HFFc6 (cell line): ENCODE results near the gene FBXL17. TPM values are rescaled to one million over a fixed set of nuclear protein-coding genes. Genes with fewer than 3 reads are reported as not detected.

ENCODE experiments used
- DNase-seq: peaks from one replicate; pipeline ENCODE4 v3.0.0-alpha.2; 2018
- H3K27ac Mint-ChIP-seq: 2 replicates; pipeline ENCODE4 v1.8.0; 2020; ENCODE audit warnings: mild to moderate bottlenecking, mixed read lengths
- H3K27me3 Mint-ChIP-seq: 2 replicates; pipeline ENCODE4 v1.8.0; 2021; ENCODE audit warnings: mild to moderate bottlenecking, moderate library complexity, mixed read lengths; ENCODE audit not compliant: insufficient read depth
- H3K36me3 Mint-ChIP-seq: 2 replicates; pipeline ENCODE4 v1.8.0; 2021; ENCODE audit warnings: low read depth, mixed read lengths
- H3K4me1 Mint-ChIP-seq: 2 replicates; pipeline ENCODE4 v1.8.0; 2020; ENCODE audit warnings: low read depth, mixed read lengths
- H3K4me3 Mint-ChIP-seq: 2 replicates; pipeline ENCODE4 v1.8.0; 2020; ENCODE audit warnings: mild to moderate bottlenecking, moderate library complexity, mixed read lengths
- H3K9me3 Mint-ChIP-seq: 2 replicates; pipeline ENCODE4 v1.8.0; 2020; ENCODE audit warnings: mild to moderate bottlenecking, mixed read lengths
- total RNA-seq, 6 experiments: library from RNA; stranded (reverse); fragmentation: NEBNext Ultra II Directional; extraction: Animal tissue kit (Norgen Biotek cat#: 25700); gene quantifications; 2 replicates in 1 of 6; 3 replicates in 5 of 6; pipeline ENCODE4 v1.2.3, GENCODE V29; 2021
- TF ChIP-seq, protein P1 (sequence below): fragments of 200-600 bp; sonication (generic); IDR thresholded peaks from 2 replicates; pipeline ENCODE4 v1.5.0; 2021; ENCODE audit warnings: antibody characterized with exemption, mild to moderate bottlenecking

The FBXL17 gene
- total RNA-seq, 6 experiments from 2014 or later, result 8.2 to 13.1 (median 10.8) TPM

DNA sequence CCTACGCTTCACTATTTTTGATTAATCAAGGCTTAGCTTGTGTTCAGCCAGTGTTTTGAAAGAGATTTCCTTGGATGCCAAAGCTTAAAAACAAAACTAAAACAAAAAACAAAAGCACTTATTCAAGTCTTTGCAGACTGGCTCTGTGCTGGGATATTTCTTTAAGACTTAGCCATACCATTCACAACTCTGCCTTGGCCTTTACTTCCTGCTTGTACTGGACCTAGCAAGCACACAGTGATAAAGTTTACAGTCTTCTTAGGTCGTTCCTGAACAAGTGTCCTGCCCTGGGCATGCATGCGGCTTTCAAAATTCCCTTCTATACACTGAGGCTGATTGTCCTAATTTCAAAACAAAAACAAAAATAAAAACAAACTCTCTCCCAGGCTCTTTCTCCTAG lies 20.7 kb downstream of the FBXL17 start:
- no peak overlapping the region for H3K27ac Mint-ChIP-seq
- no peaks in the 10 kb centered on the region for H3K27me3 Mint-ChIP-seq
- DNase-seq, result no peak
- TF ChIP-seq, protein P1, sequence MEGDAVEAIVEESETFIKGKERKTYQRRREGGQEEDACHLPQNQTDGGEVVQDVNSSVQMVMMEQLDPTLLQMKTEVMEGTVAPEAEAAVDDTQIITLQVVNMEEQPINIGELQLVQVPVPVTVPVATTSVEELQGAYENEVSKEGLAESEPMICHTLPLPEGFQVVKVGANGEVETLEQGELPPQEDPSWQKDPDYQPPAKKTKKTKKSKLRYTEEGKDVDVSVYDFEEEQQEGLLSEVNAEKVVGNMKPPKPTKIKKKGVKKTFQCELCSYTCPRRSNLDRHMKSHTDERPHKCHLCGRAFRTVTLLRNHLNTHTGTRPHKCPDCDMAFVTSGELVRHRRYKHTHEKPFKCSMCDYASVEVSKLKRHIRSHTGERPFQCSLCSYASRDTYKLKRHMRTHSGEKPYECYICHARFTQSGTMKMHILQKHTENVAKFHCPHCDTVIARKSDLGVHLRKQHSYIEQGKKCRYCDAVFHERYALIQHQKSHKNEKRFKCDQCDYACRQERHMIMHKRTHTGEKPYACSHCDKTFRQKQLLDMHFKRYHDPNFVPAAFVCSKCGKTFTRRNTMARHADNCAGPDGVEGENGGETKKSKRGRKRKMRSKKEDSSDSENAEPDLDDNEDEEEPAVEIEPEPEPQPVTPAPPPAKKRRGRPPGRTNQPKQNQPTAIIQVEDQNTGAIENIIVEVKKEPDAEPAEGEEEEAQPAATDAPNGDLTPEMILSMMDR, result no peak
- H3K4me3 Mint-ChIP-seq, result no peak overlapping the region
- H3K36me3 Mint-ChIP-seq, result peaks cover 5% of the 10 kb centered on the region; the same call in 1 of the 2 replicates
- no peaks in the 10 kb centered on the region for H3K9me3 Mint-ChIP-seq
- H3K4me1 Mint-ChIP-seq, result no peaks in the 10 kb centered on the region

DNA sequence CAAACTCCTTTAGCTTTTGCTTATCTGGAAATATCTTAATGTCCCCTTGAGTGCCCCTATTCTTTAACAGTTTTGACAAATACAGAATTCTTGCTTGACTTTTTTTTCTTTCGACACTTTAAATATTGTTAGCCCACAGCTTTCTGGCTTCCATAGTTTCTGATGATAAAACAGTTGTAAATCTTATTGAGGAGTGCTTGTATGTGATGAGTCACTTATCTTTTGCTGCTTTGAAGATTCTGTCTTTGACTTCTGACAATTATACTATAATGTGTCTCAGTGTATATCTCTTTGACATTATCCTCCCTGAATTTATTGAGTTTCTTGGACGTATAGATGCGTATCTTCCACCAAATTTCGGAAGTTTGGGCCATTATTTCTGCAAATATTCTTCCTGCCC lies 21.6 kb downstream of the FBXL17 start:
- DNase-seq, result no peak
- peaks cover 5% of the 10 kb centered on the region; the same call in 1 of the 2 replicates for H3K36me3 Mint-ChIP-seq
- no peaks in the 10 kb centered on the region for H3K4me1 Mint-ChIP-seq
- TF ChIP-seq, protein P1, result no peak
- H3K27ac Mint-ChIP-seq, result no peak overlapping the region
- H3K4me3 Mint-ChIP-seq, result no peak overlapping the region
- no peaks in the 10 kb centered on the region for H3K9me3 Mint-ChIP-seq
- no peaks in the 10 kb centered on the region for H3K27me3 Mint-ChIP-seq

DNA sequence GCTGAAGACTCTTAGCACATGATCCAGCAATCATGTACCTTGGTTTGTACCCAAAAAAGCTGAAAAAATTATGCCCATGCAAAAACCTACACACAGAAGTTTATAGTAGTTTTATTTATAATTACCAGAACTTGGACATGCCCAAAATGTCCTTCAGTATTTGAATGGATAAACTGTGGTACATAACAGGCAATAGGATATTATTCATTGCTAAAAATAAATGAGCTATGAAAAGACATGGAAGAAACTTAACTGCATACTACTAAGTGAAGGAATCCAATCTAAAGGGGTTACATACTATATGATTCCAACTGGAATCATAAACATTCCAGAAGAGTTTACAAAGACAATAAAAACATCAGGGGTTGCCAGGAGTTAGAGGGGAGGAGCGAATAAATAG lies 25.6 kb downstream of the FBXL17 start:
- Mint-ChIP-seq H3K4me3 (no peak overlapping the region), H3K27ac (no peak overlapping the region), H3K4me1 (no peaks in the 10 kb centered on the region), H3K36me3 (peaks cover 5% of the 10 kb centered on the region; the same call in 1 of the 2 replicates), H3K9me3 (no peaks in the 10 kb centered on the region), H3K27me3 (0 out of 2 replicates have a peak, but pooled peaks cover 2% of the 10 kb centered on the region)
- DNase-seq, result no peak
- TF ChIP-seq, protein P1, result no peak

DNA sequence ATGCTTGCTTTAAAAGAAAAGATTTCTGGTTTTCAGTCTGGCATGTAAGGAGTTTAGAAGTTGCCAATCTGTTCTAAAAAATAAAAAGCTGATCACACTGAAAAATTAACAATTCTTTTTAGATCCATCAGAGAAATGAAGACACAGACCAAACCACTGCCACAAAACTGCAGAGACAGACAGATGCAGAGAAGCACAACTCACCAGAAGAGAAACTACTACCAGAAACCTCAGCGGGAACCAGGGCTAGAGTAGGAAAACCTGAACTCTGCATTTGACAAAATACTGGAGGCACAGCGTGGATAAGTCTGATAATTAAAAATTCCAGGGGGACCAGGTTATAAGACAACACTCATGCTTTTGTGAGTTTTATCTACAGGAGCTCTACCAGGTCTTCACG lies 28.8 kb downstream of the FBXL17 start:
- Mint-ChIP-seq H3K27me3 (0 out of 2 replicates have a peak, but pooled peaks cover 2% of the 10 kb centered on the region), H3K27ac (no peak overlapping the region), H3K4me1 (no peaks in the 10 kb centered on the region), H3K4me3 (no peak overlapping the region), H3K9me3 (no peaks in the 10 kb centered on the region), H3K36me3 (no peaks in the 10 kb centered on the region)
- TF ChIP-seq, protein P1, result no peak
- DNase-seq, result no peak

DNA sequence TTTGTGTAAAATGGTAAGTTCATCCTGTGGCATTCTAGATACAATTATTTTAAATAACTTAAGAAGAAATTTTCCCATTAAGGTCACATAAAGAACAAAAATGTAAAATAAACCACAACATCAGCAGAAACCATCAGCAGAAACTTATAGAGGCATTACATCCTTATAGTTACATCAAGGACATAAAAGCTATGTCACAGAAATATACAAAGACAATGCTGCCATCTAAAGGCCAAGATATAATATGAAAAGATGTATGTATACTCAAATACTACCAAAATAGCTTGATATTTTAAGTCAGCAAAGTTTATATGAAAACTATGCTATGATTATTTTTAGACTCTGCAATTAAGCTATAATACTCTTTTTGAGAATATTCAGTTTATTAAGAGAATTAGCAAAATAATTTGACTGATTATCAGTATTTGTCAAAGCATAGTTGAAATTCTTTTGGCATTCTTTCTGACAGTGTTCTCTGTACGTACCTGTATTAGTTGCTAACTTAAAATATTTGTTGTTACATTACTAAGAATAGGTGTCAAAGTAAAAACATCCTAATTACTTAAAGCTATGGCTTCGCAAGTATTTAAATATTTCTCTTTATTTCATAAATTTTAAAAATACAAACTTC lies 36.2 kb downstream of the FBXL17 start:
- Mint-ChIP-seq H3K9me3 (no peaks in the 10 kb centered on the region), H3K4me3 (no peak overlapping the region)
- peak; percentile 63 for DNase-seq

More for the DNA sequence above, 36.2 kb downstream of the FBXL17 start:
- H3K36me3 Mint-ChIP-seq, result no peaks in the 10 kb centered on the region
- TF ChIP-seq, protein P1, result peak; percentile 79
- no peaks in the 10 kb centered on the region for H3K27me3 Mint-ChIP-seq
- peaks cover 8% of the 10 kb centered on the region for H3K4me1 Mint-ChIP-seq
- no peak overlapping the region for H3K27ac Mint-ChIP-seq
